HG03175 (cell line): ENCODE measurements around the gene GINS1.
"Not testable (repeated sequence)": the region's sequence is repeated elsewhere in the genome, so short reads cannot be mapped to it uniquely, and the experiment has no call there.

Experiments
- ATAC-seq: cut with Tn5 transposase; IDR thresholded peaks from one replicate; pipeline ENCODE4 v1.9.1; 2021; ENCODE audit warnings: mild to moderate bottlenecking, moderate library complexity; ENCODE audit not compliant: unreplicated experiment

Gene GINS1

DNA sequence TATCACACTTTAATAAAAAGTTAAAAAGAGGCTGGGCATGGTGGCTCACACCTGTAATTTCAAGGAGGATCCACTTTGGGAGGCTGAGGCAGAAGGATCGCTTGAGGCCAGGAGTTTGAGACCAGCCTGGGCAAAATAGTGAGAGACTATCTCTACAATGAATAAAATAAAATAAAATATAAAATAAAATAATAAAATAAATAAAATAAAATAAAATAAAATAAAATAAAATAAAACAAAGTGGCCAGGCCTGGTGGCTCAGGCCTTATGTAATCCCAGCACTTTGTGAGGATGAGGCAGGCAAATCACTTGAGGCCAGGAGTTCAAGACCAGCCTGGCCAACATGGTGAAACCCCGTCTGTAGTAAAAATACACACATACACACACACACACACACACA, 65.8 kb downstream of the GINS1 start:
- ATAC-seq, result not testable (repeated sequence)

DNA sequence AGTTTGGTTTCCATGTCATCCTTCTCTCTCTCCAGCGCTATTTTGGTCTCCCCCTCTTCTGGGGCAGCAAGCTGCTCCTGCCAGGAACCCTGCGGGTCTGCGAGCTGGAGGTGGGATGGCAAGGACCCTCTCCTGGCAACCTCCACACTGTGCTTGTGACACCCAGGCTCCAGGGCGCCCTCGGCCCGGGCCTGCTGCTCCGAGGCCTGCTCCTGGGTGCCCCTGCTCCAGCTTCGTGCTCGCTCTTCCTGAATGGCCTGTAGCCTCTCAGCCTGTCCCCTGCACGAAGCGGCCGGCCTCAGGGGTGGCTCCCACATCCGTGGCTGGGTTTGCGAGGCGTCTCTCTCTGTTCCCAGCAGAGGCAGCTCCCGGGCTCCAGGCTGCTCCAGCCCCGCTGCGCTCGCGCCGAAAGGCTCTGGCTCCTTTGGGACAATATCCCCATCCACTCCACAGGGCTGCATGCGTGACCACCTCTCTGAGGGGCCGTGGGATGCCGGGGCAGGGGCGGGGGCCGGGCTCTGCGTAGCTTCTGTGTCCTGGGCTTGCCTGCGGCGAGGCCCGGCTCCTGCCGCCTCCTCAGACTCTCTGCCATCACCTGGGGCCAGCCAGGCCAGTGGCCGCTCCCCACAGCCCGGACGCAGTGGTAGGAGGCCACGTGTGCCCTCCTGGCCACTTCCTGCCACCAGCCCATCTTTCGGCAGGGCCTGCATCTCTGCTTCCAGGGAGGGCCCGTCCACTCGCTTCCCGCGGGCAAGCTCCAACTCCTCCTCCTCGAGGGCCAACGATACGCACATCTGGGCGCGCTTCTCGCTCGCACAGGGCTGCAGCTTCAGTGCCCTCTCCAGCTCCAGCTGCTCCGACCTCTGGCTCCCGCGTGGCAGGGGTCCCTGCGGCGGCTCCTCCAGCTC, 68.9 kb downstream of the GINS1 start:
- no peak for ATAC-seq

DNA sequence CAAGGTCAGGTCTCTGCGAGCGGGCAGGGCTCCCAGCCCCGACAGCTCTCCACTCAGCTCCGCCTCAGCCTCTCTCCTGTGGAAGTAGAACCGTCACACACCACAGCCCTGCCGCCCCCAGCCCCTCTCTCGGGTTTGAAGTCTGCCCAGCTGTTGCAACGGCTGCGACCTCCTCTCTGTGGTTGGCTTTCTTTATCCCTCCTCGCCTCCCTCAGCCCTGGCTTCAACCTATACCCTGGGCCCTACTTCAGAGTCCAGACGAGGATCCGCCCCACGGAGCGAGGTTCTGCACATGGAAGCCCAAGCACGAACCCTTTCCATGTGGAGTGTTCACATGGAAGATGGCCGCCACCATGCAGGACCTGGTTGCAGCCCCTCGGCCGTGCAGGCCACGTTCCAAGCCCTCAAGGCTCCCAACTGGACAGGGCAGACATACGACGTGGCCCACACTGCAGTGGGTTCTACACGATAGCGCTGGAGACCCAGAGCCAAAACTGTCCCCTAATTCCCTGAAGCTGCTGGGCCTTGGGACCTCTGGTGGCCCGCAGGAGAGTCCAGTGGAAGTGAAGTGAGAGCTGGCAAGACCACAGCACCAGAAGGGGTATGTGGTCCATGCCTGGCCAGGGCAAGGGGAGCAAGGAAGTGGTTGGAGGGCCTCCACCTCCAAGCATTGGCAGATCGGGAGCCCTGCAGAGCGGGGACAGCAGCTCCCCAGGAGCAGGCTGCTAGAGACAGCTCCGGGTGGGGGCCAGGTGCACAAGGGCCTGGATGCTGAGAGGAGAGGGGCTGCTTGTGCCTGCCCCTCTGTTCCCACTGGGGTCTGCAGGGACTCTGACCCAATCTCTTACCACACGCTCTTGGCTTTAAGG, 69.8 kb downstream of the GINS1 start:
- no peak for ATAC-seq

DNA sequence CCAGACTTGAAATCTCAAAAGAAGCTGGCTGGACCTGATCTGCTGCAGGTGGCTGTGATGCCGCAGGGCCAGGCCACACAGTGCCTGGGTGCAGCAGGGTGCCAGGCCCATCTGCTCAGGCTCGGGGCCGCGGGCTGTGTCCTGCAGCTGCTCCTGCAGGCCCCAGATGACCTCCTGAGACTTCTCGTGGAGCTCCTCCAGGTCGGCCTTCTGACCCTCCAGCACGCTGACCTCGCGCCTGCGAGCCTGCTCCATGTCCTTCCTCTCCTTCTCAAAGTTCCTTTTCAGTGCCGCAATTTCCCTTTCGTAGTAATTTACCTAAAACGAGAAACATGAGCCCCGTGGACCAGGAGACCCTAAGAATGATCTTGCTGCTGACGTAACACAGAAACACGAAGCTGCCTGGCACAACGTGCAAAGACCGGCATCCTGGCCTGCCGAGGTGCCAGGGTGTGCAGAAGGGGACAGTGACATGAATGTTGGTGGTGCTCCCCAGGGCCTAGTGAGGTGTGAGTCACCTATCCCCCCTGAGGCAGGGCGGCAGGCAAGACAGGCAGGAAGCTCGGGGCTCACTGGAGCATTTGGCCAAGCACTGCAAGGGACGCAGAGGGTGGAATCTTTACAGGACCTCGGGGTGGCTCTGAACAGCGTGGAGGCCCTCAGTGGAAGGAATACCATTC, 71.6 kb downstream of the GINS1 start:
- ATAC-seq, result no peak

DNA sequence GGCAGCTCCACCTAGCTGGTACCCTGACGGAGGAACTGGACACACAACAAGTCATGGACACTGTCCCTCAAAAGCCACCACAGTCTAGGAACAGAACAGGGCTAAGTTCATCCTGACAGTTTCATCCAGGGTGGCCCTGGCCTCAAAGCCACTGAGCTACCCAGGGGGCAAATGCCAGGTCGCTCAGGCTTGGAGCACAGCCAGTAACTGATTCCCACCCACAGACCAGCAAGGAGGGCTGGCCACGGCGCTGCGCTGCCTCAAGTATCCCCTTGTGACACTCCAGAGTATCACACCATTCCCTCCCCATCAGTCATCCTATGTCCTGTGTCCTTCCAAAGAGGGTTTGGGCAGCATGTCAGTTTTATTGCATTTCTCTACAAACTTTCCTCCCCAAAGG, 72.2 kb downstream of the GINS1 start:
- ATAC-seq, result no peak

DNA sequence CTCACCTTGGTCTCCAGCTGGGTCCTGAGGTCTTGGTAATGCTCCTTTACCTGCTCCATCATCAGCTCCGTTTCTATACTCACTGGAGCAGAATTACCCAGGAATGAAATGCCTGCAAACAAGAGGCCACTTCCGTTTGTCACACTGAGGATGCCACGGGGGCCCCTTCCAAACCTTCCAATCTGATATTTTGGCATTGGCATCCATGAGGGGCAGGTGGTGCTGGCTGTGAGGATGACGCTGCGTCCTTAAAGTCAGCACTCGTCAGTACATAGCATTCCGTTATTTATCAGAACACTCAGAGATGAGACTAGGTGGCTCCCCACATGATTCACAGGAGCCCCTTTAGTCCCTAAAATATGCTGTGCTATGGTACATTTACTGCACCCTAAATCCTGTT, 72.7 kb downstream of the GINS1 start:
- ATAC-seq, result no peak

DNA sequence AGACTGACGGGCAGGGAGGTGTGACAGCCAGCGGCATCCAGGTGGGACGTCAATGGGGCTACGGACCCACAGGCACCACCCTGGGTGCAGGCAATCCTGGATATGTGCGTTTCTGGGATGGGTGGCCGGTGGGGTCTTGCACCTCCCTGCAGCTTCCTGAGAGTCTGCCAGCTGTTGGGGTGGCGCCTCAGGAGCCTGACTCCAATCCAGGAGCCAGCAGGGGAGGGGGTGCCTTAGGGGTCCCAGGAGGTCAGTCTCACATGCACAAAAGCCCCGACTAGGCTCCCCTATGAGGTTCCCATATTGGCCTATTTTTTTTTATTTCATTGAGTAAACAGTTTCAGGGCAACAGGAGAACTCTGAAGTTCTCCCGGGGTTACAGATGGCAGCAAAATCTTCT, 73.3 kb downstream of the GINS1 start:
- no peak for ATAC-seq

DNA sequence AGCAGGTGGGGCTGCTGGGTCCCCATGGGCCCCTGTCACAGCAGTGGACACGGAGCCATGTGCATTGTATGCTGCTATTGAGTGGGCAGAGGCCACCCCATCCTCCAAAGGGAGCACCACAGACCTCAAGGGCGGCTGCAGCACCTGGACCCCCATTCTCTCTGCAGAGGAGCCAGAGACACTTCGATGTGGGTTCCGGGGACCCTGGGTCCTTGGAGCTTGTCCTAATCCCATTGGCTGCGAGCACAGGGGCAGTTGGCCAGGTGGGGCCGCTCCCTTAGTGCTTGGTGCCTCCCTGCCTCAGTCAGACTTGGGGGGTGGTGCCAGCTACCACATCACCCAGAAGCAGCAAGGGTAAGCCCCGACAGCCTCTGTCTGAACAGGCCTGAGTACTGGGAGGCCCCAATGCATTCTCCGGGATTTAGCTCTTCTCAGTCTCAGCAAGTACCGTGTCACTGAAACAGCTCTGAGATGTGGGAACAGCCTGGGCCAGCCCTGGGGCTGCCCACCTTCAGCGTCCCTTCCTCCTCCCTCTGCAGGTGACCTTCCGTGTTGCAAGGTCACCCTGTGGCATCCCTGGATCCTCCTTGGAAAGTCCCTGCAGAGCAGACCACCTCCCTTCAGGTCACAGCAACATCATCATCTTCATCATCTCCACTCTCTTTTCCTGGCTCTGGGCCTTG, 73.9 kb downstream of the GINS1 start:
- no peak for ATAC-seq

DNA sequence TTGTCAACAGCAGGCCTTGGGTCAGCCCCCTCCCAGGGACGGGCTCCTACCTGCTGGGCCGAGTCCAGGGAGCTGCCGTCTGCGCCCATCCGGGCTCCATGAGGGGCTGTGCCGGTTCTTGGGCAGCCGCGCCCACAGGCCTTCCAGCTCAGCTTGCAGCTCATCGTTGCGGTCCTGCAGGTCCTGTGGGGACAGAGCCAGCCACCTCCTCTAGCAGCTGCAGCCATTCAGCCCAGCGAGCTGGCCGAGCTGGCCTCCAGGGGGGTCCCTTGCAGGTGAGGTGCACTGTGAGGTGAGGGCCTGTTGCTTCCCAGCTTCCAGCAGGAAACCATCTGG, 74.4 kb downstream of the GINS1 start:
- ATAC-seq, result no peak

DNA sequence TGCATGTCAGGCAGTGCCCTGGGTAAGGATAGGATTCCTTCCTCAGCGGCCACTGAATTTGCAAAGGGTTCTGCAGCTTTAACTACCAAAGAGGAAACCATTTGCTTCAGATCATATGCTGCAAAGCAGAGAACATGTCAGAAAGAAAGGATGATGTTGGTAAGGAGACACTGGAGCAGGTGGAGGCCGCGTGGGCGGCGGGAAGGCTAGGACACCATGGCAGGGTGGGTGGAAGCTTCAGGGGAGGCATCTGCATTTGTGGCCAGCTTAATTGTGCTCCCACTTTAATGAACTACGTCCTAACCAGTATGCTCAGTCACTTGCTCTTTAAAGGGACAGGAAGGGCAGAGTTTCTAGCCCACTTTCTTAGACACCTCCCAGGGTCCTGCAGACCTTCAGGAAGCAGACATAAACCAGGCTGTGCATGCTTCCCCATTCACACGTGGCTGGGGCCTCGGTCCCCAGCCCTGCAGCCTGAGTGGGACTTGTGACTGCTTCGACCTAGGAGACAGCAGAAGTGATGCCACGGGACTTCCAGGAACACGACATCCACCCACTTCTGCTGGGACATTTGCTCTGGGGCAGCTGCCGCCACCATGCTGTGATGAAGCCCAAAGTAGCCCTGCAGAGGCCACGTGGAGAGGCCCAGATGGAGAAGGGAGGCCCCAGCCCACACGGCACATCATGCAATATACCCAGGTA, 76.1 kb downstream of the GINS1 start:
- ATAC-seq, result no peak

DNA sequence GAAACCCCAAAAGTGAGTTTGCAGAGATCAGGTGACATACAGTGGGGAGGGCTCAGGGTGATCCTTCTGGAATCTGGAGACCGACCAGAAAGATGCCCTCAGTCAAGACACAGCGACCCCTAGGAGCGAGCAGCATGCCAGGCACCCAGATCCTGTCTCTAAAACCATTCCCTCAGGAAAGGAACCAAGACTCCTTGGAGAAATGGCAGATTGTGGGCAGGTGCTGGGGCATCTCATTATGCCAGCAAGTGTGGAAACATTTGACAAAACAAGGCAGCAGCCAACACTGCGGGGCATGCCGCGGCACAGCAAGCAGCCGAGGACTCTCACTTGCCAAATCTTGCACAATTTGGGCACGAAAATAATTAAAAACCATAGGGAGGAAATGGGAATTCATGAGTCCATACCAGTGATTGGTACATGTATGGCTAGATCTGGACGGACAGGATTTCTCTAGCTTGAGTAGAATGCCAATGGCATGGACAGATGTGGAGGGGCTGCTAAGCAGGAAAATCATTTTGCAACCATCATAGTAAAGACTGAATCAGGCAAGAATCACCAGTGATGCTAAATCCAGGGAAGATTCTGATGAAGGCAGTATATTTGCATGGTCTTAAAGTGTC, 76.9 kb downstream of the GINS1 start:
- ATAC-seq, result no peak

DNA sequence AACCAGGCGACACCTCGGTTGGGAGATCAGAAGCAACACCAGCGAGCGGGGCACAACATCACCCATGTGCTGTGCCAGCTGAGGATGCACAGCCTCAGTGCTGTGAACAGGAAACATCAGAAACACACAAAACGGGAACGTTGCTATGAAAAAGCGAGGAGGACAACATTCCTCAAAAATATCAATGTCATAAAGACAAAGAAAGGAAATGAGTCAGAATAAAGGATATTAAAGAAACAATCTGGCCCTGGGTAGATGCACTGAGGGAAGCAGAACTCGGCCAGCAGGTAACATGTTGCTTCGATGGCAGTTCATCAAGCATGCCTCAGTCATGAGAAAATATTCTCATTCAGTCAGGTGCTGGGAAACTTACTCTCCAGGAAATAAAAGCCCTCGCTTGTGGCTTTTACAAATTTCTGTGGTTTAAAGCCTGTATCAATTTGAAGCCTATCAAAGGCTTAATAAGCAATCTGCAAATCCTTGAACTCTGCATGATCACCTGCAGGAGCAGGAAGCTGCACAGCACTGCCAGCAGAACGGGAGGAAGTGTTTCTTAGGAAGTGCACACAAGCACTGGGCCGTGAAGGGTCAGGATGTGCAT, 77.5 kb downstream of the GINS1 start:
- ATAC-seq, result no peak

DNA sequence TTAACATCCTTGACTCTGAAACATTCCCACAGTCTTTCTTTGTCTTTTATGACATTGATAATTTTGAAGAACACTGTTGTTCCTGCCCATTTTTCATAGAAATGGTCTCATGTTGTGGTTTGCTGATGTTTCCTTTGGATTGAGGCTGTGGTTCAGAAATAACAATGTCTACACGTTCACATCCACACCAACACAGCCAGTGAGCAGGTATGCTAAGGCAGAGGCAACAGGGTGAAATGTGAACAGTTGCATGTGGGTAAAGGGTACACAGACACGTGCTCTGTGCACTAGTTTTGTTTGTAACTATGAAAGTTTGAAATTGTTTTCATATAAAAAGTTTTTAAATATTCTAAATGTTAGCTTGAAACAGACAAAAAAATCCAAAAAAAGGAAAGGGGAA, 78.4 kb downstream of the GINS1 start:
- ATAC-seq, result no peak

DNA sequence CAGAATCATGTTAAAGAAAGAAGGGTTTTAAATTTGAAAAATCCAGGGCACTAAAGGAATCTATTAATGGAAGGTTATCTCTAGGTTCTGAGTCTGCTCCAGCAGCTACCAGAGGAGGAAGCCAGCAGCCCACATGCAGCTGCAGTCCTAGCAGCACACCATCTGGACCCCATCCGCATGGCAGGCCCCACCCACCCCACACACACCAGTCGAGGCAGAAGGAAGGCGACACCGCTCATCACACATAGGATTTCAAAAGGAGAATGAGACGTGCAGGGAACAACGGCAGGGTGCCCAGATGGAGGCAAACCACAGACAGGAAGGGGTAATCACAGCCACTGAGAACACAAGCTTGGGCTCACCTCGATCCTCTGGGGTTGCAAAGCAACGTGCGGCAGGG, 78.9 kb downstream of the GINS1 start:
- ATAC-seq, result no peak

DNA sequence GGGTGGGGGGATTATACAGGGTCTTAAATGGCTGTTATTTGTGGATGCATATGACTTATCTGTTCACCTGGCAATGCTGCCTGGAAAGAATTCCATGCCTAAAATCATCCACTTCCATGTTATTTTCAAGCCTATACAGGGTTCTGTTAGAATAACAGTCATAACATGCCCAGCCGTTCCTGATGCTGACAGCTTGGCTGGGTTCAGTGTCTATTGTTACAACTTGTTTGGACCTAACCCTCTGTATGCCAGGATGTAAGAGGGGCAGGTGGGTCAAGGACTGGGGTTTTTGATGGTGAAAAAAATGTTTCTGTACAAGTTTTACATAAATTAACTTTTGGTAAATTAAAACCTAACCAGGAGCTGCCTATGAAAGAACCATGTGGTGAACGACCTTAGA, 79.8 kb downstream of the GINS1 start:
- no peak for ATAC-seq

DNA sequence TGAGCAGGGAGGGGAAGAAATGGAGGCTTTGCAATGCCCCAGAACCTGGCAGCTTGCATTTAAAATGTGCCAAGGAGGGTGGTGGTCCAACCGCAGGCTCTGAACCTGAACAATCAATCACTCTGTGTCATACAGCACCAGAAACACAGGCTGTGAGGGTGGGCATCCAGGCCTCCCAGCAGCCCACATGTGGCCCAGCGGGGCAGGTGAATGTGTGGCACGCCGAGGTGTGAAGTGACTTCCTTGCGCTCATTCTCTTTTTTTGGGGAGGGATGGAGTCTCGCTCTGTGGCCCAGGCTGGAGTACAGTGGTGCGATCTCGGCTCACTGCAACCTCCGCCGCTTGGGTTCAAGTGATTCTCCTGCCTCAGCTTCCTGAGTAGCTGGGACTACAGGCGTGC, 80.5 kb downstream of the GINS1 start:
- ATAC-seq, result no peak

DNA sequence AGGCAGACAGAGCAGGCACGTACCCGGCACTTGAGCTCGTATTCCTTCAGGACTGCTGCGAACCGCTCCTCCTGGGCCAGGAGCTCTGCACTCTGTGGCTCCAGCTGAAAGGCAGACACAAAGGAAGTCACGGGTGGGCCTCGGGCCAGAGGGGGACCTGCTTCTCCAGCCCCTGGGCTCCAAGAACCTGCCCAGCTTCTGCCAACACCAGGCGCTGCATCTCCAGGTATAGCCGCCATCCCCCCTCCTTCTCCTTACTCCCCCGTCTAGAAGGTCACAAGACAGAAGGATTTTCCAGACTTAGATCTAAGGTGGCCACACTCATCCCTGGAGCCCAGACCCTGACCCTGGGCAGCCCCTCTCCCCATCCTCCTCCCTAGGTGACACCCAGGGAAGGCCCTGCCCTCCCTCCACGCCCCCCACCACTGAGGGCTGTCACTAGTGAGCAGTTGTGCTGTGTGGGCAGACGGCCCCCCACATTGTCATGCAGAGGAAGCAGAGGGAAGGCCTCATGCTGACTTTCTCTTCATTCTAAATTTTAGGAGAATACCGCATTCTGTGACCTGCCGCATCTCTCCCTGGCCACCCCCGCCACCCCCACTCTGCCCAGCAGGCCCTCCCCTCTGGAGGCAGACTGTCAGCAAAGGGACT, 81.9 kb downstream of the GINS1 start:
- ATAC-seq, result no peak

DNA sequence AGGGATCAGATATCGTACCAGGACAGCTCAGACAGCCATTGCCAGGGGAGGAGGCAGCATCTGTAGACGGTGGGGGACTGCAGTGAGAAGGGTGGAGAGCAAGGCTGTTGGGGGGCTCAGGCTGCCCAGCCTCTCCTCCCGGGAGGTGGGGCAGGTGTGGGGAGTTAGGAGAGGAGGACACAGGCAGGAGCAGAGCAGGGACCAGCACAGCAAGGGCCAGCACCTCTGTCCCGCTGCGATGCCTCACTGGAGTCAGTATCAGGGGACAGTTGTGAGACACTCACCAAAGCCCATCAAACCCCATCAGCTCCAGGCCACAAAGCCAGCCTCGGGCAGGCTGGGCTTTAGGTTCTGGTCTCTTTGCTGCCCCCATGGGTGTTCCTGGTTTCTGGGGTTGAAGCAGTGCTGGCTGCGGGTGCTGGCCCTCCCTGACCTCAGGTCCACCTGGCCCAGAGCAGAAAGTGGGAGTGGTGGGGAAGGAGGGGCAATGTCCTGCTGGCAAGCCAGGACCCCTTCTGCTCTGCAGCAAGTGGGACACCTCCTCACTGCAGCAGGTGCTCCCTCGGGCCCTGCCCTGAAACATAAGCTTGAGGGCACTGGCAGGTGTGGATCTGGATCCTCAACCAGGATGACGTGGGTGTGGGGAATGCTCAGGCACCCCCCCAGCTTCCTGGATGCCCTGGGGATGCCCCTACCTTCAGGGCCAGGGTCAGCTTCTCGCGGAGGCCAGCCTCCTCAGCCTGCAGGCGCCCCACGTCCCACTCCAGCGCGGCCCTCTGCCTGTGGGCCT, 83.4 kb downstream of the GINS1 start:
- no peak for ATAC-seq
